DMS 273 (cell line): ENCODE results near the gene NDRG3.
"Not testable (repeated sequence)": the region's sequence is repeated elsewhere in the genome, so short reads cannot be mapped to it uniquely, and the experiment has no call there.

ENCODE experiments used
- DNase-seq: peaks from one replicate; lab custom pipeline; 2025; ENCODE audit not compliant: unreplicated experiment; lab: John Stamatoyannopoulos, UW

The NDRG3 gene

DNA sequence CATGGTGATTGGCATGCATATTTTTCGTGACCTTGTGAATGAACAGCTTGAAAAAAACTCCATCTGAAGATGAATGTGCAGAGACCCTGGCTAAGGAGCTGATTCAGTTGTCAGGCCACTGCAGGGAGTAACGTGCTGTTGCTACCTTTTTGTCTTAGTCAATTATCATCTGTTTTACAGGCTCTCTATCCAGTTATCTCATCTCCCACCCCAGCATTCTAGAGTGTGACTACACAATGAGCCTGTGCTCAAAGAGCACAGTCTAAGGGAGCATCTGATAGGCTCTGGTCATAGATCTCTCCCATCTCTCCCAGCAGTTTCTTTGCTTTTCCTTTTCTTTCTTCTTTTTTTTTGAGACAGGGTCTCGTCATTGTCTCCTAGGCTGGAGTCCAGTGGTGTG is 45.5 kb downstream of the NDRG3 start:
- no peak for DNase-seq

DNA sequence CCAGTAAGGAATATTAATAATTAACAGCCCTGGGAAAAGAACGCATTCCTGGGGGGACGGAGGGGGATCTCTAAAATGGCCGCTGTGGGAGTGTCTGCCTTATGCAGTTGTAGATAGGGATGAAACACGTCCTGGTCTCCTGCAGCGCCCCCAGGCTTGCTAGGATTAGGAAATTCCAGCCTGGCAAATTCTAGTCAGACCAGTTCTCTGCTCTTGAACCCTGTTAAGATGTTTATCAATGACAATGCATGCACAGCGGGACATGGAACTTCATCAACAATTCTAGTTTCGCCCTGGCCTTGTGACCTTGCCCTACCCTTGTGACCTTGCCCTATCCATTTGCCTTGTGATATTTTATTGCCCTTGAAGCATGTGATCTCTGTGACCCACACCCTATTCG is 50.4 kb downstream of the NDRG3 start:
- DNase-seq, result not testable (repeated sequence)

- no peak for DNase-seq
Observed at GRCh38 chr20:36688630-36689029, 57.3 kb downstream of the NDRG3 start.

- no peak for DNase-seq
Observed at GRCh38 chr20:36687850-36688249, 58.0 kb downstream of the NDRG3 start.

DNA sequence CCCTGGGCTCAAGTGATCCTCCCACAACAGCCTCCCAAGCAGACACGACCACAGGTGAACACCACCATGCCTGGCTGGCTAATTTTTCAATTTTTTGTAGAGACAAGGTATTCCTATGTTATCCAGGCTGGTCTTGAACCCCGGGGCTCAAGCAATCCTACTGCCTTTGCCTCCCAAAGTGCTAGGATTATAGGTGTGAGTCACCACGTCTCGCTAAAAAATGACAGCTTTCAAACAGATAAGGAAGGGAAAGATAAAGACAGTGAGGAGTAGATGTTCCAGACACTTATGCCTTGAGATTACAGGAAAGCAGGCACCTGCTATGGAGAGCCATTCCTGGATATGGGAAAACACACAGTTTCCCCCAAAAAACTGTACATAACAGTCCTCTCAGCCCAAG is 58.9 kb downstream of the NDRG3 start:
- no peak for DNase-seq

DNA sequence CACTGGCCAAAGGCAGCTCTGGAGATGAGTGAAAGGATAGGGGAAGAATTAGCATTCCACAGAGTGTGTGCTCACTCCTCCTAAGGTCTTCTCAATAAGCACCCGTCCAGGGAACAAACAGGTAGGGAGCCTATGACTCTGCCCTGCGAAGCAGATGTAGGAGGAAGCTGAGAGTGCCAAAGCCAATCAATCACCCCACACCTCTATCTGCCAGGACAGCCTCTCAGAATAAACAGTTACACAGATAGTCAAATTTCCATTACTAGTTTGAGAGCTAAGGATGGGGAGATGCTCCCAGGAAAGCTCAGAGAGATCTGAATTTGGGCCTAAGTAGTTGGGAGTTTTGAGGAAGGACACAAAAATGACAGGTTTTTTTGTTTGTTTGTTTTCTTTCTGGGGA is 59.4 kb downstream of the NDRG3 start:
- DNase-seq, result no peak

GRCh38 chr20:36684747-36685146 is 61.1 kb downstream of the NDRG3 start:
- DNase-seq, result no peak

DNA sequence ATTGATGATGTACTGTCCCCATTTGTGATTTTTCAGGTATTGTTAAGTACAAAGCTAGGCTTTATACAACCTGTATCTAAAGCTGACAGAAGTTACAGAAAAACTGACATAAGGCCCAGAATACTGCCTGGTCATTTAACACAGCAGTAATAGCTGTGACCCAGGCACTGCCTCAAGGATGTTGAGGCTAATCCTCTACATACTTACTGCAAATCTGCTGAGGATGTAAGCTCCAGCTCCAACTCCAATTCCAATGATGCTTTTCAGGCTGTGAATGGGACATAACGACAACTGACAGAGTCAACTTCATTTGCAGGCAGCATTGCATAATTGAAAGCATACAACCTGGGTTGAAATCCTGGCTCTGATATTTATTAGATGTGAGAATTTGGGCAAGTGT is 63.6 kb downstream of the NDRG3 start:
- no peak for DNase-seq

- no peak for DNase-seq
Observed at GRCh38 chr20:36677422-36677771, 68.5 kb downstream of the NDRG3 start.

- DNase-seq, result no peak
Observed at GRCh38 chr20:36676701-36677421, 69.0 kb downstream of the NDRG3 start.

DNA sequence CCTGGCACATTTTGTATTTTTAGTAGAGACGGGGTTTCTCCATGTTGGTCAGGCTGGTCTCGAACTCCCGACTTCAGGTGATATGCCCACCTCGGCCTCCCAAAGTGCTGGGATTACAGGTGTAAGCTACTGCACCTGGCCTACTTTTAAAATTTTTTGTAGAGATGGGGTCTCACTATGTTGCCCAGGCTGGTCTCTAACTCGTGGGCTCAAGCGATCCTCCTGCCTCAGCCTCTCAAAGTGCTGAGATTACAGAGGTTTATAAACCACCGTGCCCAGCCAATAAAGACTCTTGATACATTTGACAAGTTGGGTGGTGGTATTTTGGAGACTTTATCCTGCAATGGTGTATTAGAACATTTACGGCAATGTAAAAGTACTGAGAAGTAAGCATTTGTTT is 70.3 kb downstream of the NDRG3 start:
- DNase-seq, result not testable (repeated sequence)

DNA sequence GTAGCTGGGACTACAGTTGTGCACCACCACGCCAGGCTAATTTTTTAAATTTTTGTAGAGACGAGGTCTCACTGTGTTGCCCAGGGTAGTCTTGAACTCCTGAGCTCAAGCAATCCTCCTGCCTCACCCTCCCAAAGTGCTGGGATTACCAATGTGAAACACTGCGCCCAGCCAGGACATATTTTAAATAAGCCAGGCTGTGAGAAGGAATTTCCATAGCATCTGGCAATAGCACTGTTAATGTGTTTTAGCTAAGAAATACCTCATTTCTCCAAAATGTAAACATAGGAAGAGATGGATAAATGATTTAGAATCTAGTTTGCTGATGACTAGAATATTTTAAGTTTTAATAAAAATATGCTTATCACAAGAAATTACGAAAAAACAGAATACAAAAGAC is 72.9 kb downstream of the NDRG3 start:
- DNase-seq, result no peak

DNA sequence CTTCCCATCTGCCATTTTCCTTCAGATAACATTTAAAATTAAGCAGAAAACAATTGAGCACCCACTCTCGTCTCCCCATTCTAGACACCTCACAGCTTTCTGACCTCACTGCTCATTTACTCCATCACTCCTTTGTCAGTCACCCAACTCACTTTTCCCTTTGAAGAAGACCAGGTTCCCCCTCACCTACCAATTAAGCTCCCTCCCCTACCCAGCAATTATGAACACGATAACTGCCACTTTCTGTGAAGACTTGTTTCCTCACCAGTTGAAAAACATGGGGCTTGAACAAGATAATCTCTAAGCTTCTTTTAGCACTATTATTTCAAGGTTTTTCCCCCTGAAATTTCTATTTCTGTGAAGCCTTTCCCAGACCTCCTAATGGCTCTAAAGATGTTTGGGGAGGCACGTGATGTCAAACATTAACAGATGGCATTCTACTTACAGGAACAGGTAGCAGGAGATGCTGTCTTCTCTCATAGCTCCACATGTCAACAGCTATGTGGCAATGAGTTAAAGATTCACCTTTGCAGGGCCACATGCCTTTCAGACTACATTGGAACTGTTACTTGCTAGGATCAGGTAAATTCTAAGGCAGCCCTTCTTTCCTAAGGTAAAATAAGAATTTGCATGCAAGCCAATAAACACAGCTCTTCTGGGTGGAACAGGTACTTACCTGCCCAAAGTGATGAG is 75.1 kb downstream of the NDRG3 start:
- no peak for DNase-seq

DNA sequence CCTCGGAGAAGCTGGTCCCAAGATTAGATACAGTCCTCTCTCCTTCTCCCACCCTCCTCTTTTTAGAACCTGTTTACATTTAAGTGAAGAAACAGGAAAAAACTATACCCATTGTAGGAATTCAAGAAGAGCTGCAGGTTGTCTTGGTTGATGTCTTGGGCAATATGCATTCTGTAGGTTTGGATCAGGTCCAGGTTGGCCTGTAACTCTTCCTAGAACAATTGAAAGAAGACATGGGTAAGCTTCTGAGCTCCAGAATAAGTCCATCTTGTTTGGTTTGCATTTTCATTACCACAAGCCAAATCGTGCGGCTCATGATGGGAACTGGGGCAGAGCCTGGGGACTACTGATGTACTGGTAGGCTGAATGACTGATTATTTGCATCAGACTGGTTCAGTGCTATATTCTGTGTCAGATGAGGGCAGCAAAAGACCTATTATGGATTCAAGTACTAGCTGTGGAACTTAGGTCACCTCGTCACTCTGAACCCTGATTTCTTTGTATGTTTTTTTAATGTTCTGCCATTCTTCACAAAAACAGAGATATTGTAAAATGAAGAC is 79.6 kb downstream of the NDRG3 start:
- peak; percentile 42 for DNase-seq

GRCh38 chr20:36663031-36663430 is 82.9 kb downstream of the NDRG3 start:
- no peak for DNase-seq

- no peak for DNase-seq
Observed at GRCh38 chr20:36658300-36658699, 87.6 kb downstream of the NDRG3 start.

DNA sequence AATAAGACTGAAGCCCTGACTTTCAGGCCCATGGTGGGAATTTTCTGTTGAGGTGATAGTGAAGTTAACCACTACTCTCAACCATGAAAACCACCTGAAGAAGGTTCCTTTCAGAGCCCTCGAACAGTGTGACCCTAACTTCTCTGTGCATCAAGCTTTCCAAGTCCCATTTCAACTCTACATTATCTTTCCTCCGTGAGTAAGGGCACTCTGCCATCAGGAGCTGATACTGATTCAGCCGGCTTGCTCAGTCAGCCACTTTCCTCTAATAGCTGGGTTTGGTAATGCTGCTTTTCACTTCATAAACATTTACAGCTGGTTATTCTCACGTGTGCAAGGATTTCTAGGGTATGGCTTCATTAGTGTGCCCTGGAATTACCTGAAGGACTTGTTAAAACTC is 89.2 kb downstream of the NDRG3 start:
- no peak for DNase-seq

GRCh38 chr20:36655004-36655403 is 90.9 kb downstream of the NDRG3 start:
- no peak for DNase-seq

DNA sequence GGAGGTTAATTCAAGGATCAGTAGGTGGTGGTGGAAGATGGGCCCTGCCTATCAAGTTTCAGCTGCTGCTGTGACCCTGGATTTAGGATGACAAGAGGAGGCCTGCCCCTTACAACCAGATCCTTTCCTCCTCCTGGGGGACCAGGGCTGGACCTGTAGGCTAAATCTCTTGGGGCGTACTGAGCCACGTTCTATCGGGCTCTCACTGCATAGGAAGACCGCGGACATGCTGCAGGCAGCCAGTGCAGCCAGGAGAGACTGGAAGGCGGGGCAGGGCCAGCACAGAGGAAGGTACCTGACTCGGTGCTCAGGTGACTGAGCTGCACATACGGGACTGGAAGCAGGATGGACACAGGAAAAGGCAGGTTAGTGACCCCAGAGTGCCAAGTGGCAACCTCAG is 91.4 kb downstream of the NDRG3 start:
- no peak for DNase-seq

DNA sequence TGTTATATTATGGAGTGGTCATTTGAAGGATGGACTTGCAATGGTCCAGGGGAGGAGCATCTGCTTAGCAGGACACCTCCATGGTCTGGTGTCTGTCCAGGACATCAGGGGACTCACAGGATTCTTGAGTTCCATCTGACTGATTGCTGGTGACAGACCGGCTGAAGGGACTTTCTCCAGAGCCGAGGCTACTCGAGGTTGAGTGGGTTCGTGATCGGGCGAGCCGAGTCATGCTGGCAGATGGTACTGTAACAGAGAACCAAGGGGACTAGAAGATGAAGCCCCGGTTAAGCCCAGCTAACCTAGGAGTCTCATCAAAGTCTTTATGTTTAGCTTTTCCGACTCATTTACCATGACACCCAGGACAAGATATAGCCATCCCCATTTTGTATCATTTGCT is 92.4 kb downstream of the NDRG3 start:
- no peak for DNase-seq

GRCh38 chr20:36647196-36648121 is 98.4 kb downstream of the NDRG3 start:
- no peak for DNase-seq

GRCh38 chr20:36646678-36647077 is 99.2 kb downstream of the NDRG3 start:
- DNase-seq, result no peak
